Brain pericyte (primary cell): ENCODE results near the gene MEF2A.

Experiments
- DNase-seq: peaks from one replicate; pipeline ENCODE4 v3.0.0-alpha.2; 2012; ENCODE audit warnings: low read depth, low spot score

The MEF2A gene

GRCh38 chr15:99763827-99764226 is 198.0 kb downstream of the MEF2A start:
- no peak for DNase-seq

GRCh38 chr15:99764522-99764921 is 198.7 kb downstream of the MEF2A start:
- DNase-seq, result no peak
